ENCODE data around the gene TREML2.

The TREML2 gene

GRCh38 chr6:41184761-41185160 lies 16.2 kb downstream of the TREML2 start:
- H3K27ac ChIP-seq (ENCODE audit: extremely low read depth, low read depth, low read length): no peak overlapping the region
- TF ChIP-seq ZNF24 (tag by site-specific recombination; IDR thresholded peaks at IDR 0.05) (no peak), ZNF2 (tag by site-specific recombination; IDR thresholded peaks at IDR 0.05) (no peak), ZNF449 (tag by site-specific recombination; IDR thresholded peaks at IDR 0.05) (no peak), ZNF423 (tag by site-specific recombination; IDR thresholded peaks at IDR 0.05) (no peak), MZF1 (tag by site-specific recombination; IDR thresholded peaks at IDR 0.05; ENCODE audit: borderline replicate concordance) (no peak), ZNF626 (tag by site-specific recombination; IDR thresholded peaks at IDR 0.05) (no peak), ZNF692 (tag by site-specific recombination; IDR thresholded peaks at IDR 0.05) (no peak), ZNF677 (tag by site-specific recombination; IDR thresholded peaks at IDR 0.05) (no peak), ZNF221 (tag by site-specific recombination; IDR thresholded peaks at IDR 0.05; ENCODE audit: borderline replicate concordance) (no peak)
- H3K4me3 ChIP-seq (ENCODE audit: low read depth, low read length): no peak overlapping the region
- H3K4me1 ChIP-seq (ENCODE audit: control insufficient read depth, insufficient read depth, low read length): no peaks in the 10 kb centered on the region
- CTCF ChIA-PET: interaction anchor here (0.6 to 2.3 kb wide), 2 partner anchors 8 to 476 kb away, joined by 3 to 5 read pairs; no protein-coding TSS in a partner anchor
- no peaks in the 10 kb centered on the region for H3K36me3 ChIP-seq (ENCODE audit: control insufficient read depth in 2 of 2, insufficient read depth in 1 of 2, low read length in 2 of 2)
- POLR2A ChIA-PET: no interaction called here
- no peaks in the 10 kb centered on the region for H3K9me3 ChIP-seq (ENCODE audit: control insufficient read depth, insufficient read depth, low read depth, low read length)

- H3K9me3 ChIP-seq (ENCODE audit: control insufficient read depth, insufficient read depth, low read depth, low read length): no peaks in the 10 kb centered on the region
- no peaks in the 10 kb centered on the region for H3K4me1 ChIP-seq (ENCODE audit: control insufficient read depth, insufficient read depth, low read length)
- ChIA-PET CTCF (interaction anchor here (0.6 to 3.4 kb wide), 30 partner anchors 9 to 502 kb away, joined by 3 to 42 read pairs (median 5); partner anchors contain the start of genes NFYA and OARD1), POLR2A (no interaction called here)
- H3K4me3 ChIP-seq (ENCODE audit: low read depth, low read length): no peak overlapping the region
- TF ChIP-seq ZBTB7A (tag by site-specific recombination; IDR thresholded peaks at IDR 0.05; ENCODE audit: low read depth) (no peak), ZNF157 (tag by site-specific recombination; IDR thresholded peaks at IDR 0.05) (no peak), ZNF654 (tag by site-specific recombination; IDR thresholded peaks at IDR 0.05; ENCODE audit: low read depth) (peak; percentile 53), ZNF626 (tag by site-specific recombination; IDR thresholded peaks at IDR 0.05) (no peak), SCRT1 (tag by site-specific recombination; IDR thresholded peaks at IDR 0.05; ENCODE audit: borderline replicate concordance) (no peak), ZNF362 (tag by site-specific recombination; IDR thresholded peaks at IDR 0.05) (no peak), CTCF (tag by site-specific recombination; IDR thresholded peaks at IDR 0.05) (peak; percentile 41; the same call in 1 of the 2 replicates), ZFP69B (tag by site-specific recombination; IDR thresholded peaks at IDR 0.05) (no peak), ZNF341 (tag by site-specific recombination; IDR thresholded peaks at IDR 0.05; ENCODE audit: low read depth) (no peak), SP2 (tag by site-specific recombination; IDR thresholded peaks at IDR 0.05) (no peak), SALL2 (tag by site-specific recombination; IDR thresholded peaks at IDR 0.05; ENCODE audit: borderline replicate concordance) (no peak), ZNF530 (tag by site-specific recombination; IDR thresholded peaks at IDR 0.05; ENCODE audit: low read depth) (no peak), MEIS1 (CRISPR knock-in tag; IDR thresholded peaks at IDR 0.05; ENCODE audit: borderline replicate concordance) (no peak)
- no peaks in the 10 kb centered on the region for H3K36me3 ChIP-seq (ENCODE audit: control insufficient read depth in 2 of 2, insufficient read depth in 1 of 2, low read length in 2 of 2)
- H3K27ac ChIP-seq (ENCODE audit: extremely low read depth, low read depth, low read length): no peak overlapping the region
Observed at GRCh38 chr6:41182069-41183034, 18.6 kb downstream of the TREML2 start.
